GM10266 (cell line): Measurements from ENCODE around the gene TESK1.

Experiments used
- DNase-seq: peaks from one replicate; pipeline ENCODE4 v3.0.0; 2012; ENCODE audit errors: extremely low spot score
- TF ChIP-seq, protein P1 (sequence below): IDR thresholded peaks from 2 replicates; pipeline ENCODE4 v1.5.1; 2012; ENCODE audit warnings: mild to moderate bottlenecking, low read depth; ENCODE audit not compliant: control insufficient read depth, insufficient read depth; ENCODE audit errors: missing control alignments

The TESK1 gene

DNA sequence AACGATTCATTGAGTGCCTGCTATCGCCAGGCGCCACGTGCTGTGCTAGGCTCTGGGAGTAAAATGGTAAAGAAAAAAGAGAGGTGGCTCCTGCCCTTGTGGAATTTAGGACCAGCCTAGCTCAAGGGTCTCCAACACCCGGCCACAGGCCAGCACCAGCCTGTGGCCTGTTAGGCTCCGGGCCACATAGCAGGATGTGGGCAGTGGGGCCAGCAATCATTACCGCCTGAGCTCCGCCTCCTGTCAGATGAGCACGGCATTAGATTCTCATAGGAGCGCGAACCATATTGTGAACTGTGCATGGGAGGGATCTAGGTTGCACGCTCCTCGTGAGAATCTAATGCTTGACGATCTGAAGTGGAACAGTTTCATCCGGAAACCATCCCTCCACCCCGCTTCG is 51.3 kb downstream of the TESK1 start:
- TF ChIP-seq, protein P1, sequence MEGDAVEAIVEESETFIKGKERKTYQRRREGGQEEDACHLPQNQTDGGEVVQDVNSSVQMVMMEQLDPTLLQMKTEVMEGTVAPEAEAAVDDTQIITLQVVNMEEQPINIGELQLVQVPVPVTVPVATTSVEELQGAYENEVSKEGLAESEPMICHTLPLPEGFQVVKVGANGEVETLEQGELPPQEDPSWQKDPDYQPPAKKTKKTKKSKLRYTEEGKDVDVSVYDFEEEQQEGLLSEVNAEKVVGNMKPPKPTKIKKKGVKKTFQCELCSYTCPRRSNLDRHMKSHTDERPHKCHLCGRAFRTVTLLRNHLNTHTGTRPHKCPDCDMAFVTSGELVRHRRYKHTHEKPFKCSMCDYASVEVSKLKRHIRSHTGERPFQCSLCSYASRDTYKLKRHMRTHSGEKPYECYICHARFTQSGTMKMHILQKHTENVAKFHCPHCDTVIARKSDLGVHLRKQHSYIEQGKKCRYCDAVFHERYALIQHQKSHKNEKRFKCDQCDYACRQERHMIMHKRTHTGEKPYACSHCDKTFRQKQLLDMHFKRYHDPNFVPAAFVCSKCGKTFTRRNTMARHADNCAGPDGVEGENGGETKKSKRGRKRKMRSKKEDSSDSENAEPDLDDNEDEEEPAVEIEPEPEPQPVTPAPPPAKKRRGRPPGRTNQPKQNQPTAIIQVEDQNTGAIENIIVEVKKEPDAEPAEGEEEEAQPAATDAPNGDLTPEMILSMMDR: no peak
- DNase-seq: no peak

DNA sequence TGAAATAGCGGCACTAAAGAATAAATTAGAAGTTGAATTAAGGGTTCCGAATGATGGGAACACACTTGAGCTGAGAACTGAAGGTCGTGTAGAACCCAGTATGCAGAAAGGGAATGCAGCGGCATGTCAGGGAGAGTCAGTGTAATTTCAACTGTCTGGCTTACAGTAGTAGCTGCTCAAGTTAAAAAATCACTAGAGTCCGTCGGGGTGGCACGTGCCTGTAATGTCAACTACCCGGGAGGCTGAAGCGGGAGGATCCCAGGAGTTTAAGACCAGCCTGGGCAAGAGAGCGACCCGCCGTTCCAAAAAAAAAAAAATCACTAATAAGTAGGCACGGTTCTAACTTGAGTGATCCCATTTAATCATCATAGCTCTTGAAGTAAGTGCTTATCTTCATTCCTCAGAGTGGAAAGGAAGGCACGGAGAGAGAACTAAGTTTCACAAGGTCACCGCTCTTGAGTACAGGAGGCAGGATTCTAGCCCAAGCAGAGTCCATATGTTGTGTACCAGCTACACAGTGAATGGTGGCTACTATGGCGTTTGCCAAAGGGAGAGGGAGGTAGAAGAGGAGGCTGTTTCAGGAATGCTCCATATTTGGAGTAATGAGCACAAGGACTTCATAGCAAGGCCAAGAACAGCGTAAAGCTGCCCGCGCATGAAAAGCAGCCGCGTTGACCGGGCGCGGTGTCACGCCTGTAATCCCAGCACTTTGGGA is 51.9 kb downstream of the TESK1 start:
- TF ChIP-seq, protein P1: no peak
- DNase-seq: no peak

DNA sequence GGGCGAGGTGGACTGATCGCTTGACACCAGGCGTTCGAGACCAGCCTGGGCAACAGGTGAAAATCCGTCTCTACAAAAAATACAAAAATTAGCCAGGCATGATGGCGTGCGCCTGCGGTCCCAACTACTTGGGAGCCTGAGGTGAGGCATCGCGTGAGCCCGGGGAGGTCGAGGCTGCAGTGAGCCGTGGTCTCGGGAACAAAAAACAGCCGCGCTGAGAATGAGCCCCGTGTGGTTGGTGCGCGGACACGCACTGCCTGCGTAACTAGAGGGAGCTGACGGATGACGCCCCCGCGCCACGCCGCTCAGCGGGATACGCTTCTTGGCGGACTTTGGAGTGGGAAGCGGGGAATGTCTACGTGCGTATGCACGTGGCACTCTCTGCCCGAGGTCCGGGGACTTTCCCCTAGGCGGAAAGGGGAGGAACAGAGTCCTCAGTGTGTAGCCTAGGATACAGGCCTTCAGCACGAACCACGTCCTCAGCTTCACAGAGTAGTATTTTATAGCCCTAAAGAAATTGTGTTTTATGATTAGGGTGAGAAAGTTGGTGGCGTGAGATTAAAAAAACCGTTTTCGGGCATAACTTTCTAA is 52.6 kb downstream of the TESK1 start, which contains the start of gene RMRP:
Gene RMRP, minus strand, starts transcription at position 474 of the 591 bp plus-strand sequence.
- TF ChIP-seq, protein P1: no peak
- DNase-seq: peak; percentile 93

DNA sequence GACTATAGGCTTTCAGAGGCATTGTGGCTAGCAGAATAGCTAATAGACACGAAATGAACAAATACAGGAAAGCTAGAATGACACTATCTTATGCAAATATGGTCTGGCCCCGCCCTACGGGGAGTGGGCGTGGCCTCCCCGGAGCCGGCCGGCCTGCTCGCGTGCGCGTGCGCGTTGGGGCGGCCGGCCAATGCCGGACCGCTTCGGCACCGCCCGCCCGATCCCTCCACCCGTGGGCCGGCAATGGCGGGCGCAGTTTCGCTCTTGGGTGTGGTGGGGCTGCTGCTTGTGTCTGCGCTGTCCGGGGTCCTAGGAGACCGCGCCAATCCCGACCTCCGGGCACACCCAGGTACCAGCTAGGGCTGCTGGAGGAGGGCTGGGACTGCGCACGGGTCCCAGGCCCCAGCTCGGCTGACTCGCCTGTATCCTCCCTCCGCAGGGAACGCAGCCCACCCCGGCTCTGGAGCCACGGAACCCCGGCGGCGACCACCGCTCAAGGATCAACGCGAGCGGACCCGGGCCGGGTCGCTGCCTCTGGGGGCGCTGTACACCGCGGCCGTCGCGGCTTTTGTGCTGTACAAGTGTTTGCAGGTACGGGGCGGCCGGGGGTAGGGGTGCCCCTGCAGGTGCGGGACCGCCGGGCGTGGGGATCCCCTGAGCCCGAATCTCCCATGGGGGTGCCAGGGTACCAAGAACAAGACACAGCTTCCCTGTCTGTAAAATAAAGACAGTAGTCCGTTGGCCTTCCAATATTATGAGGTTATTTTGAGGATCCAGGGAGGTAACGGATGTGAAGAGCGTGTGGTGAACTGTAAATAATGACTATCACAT is 53.3 kb downstream of the TESK1 start, which contains the start of gene CCDC107:
Gene CCDC107, plus strand, starts transcription at position 156 of the 831 bp plus-strand sequence. Its CDS starts 88 bp downstream, at position 244.
- peak; percentile 96 for DNase-seq
- TF ChIP-seq, protein P1: peak; percentile 77

DNA sequence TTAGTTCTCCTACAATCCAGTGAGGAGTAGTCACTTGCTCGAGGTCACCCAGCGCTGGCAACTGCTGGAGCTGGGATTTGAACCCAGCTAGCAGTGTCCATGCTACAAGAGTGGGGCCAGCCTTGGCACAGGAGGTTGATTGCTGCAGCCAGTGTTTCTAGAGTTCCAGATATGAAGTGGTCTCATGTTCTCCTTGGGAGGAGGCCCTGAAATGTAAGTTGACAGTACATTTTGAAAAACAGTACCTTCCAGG is 53.8 kb downstream of the TESK1 start:
- TF ChIP-seq, protein P1: no peak
- DNase-seq: no peak

DNA sequence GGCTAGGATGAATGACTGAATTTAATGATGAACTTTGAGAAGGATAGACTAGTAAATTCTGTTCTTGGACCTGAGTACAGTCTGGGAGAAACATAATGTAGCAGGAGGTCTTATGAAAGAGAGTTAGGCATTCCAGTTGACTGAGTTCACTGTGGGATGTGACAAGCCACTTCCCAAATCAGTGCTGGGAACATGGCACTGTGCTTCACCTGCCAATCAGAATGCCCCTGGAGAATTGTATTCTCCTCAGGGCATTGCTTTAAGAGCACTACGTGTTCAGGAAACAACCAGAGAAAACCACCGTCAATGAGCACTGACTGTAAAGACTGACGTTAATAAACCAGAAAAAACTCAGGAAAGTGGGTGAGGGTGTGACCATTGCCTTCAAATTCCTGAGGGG is 54.3 kb downstream of the TESK1 start:
- no peak for DNase-seq

More for the DNA sequence above, 54.3 kb downstream of the TESK1 start:
- TF ChIP-seq, protein P1: no peak
